K562 (cell line): ENCODE measurements around the gene CABP7. TPM values are rescaled to one million over a fixed set of nuclear protein-coding genes. Genes with fewer than 3 reads are reported as not detected.

Experiments
- BCL6 ChIP-seq: fragments of 250-450 bp; sonication (Bioruptor Pico); IDR thresholded peaks from 2 replicates; pipeline ENCODE4 v1.4.0; 2020
- BRD4 ChIP-seq: fragments of 200-600 bp; sonication (generic); IDR thresholded peaks from 2 replicates; pipeline ENCODE4 v1.6.1; 2017; ENCODE audit warnings: inconsistent platforms
- BRD9 ChIP-seq: fragments of 450-650 bp; IDR thresholded peaks from 2 replicates; pipeline ENCODE4 v1.6.1; 2018; ENCODE audit warnings: low read depth; ENCODE audit not compliant: partially characterized antibody
- BRF1 ChIP-seq: IDR thresholded peaks from 3 replicates; pipeline ENCODE4 v1.6.1; 2011; ENCODE audit warnings: borderline replicate concordance, mild to moderate bottlenecking; ENCODE audit not compliant: insufficient read length; ENCODE audit errors: extremely low read depth
- CBX1 ChIP-seq: sonication (generic); IDR thresholded peaks from 2 replicates; pipeline ENCODE4 v1.6.1; 2016; ENCODE audit warnings: antibody characterized with exemption, low read depth, mild to moderate bottlenecking
- CBX2 ChIP-seq: fragments of 200-600 bp; sonication (generic); IDR thresholded peaks from one replicate; pipeline ENCODE4 v1.6.1; 2012; ENCODE audit warnings: mild to moderate bottlenecking, low read length, inconsistent platforms; ENCODE audit not compliant: insufficient read depth, poor library complexity, severe bottlenecking
- CCNT2 ChIP-seq: IDR thresholded peaks from 2 replicates; pipeline ENCODE4 v1.6.1; 2011; ENCODE audit warnings: borderline replicate concordance, low read depth, mild to moderate bottlenecking, moderate library complexity, mixed read lengths, low read length; ENCODE audit not compliant: insufficient read length; ENCODE audit errors: extremely low read depth
- CREB1 ChIP-seq, 2 experiments: sonication (generic) in 1 of 2; formaldehyde crosslinking in 1 of 2; IDR thresholded peaks; 2 replicates each; pipeline versions ENCODE4 v1.6.1 to v1.8.0; 2012 to 2022; ENCODE audit warnings: inconsistent platforms in 1 of 2, mild to moderate bottlenecking in 1 of 2, missing genetic modification reagents in 1 of 2, moderate library complexity in 1 of 2
- HDAC1 ChIP-seq, 2 experiments: fragments of 450-650 bp; IDR thresholded peaks; 2 replicates each; pipeline ENCODE4 v1.6.1; 2016 to 2017; ENCODE audit warnings: inconsistent platforms in 1 of 2, mild to moderate bottlenecking in 1 of 2, moderate library complexity in 1 of 2
- HNRNPLL ChIP-seq: fragments of 200-400 bp; formaldehyde crosslinking; IDR thresholded peaks from 2 replicates; pipeline ENCODE4 v1.6.1; 2017; ENCODE audit warnings: low read length, low read depth, mild to moderate bottlenecking; ENCODE audit not compliant: poor library complexity, severe bottlenecking
- HSF4 ChIP-seq: fragments of 250-450 bp; sonication (Bioruptor Pico); IDR thresholded peaks from 2 replicates; pipeline ENCODE4 v2.1.2; 2022; ENCODE audit warnings: mild to moderate bottlenecking, moderate library complexity, borderline replicate concordance
- L3MBTL2 ChIP-seq: fragments of 450-650 bp; IDR thresholded peaks from 2 replicates; pipeline ENCODE4 v1.6.1; 2016; ENCODE audit warnings: mild to moderate bottlenecking, moderate library complexity
- MCM7 ChIP-seq, 2 experiments: fragments of 450-650 bp; IDR thresholded peaks; 2 replicates each; pipeline ENCODE4 v1.6.1; 2016 to 2018
- MLLT1 ChIP-seq, 2 experiments: fragments of 450-650 bp; IDR thresholded peaks; 2 replicates each; pipeline ENCODE4 v1.6.1; 2016
- NFATC3 ChIP-seq: fragments of 450-650 bp; IDR thresholded peaks from 2 replicates; pipeline ENCODE4 v1.6.1; 2017; ENCODE audit warnings: mild to moderate bottlenecking
- NFYB ChIP-seq: IDR thresholded peaks from 2 replicates; pipeline ENCODE4 v1.6.1; 2011; ENCODE audit warnings: mild to moderate bottlenecking, moderate library complexity; ENCODE audit not compliant: insufficient read length; ENCODE audit errors: extremely low read depth
- POLR2B ChIP-seq: fragments of 450-650 bp; IDR thresholded peaks from 2 replicates; pipeline ENCODE4 v1.6.1; 2018; ENCODE audit warnings: low read depth; ENCODE audit not compliant: partially characterized antibody
- RNF2 ChIP-seq: sonication (generic); IDR thresholded peaks from 2 replicates; pipeline ENCODE4 v1.6.1; 2016
- SOX6 ChIP-seq: fragments of 450-650 bp; IDR thresholded peaks from 2 replicates; pipeline ENCODE4 v1.6.1; 2014; ENCODE audit warnings: mild to moderate bottlenecking
- SRSF1 ChIP-seq: fragments of 200-400 bp; formaldehyde crosslinking; IDR thresholded peaks from 2 replicates; pipeline ENCODE4 v1.6.1; 2017; ENCODE audit warnings: mild to moderate bottlenecking, low read depth, low read length, moderate library complexity
- ZBTB7A ChIP-seq: IDR thresholded peaks from 2 replicates; pipeline ENCODE4 v1.6.1; 2011; ENCODE audit warnings: low read depth, mild to moderate bottlenecking, low read length, moderate library complexity, borderline replicate concordance; ENCODE audit not compliant: control insufficient read depth
- ZNF12 ChIP-seq: sonication (generic); formaldehyde crosslinking; IDR thresholded peaks from 2 replicates; pipeline ENCODE4 v1.4.0; 2020; ENCODE audit warnings: mild to moderate bottlenecking, missing genetic modification reagents
- ZNF134 ChIP-seq: fragments of 250-450 bp; sonication (Bioruptor Pico); conservative IDR thresholded peaks from 2 replicates; pipeline ENCODE4 v1.4.0; 2020
- ZNF23 ChIP-seq: fragments of 250-450 bp; sonication (Bioruptor Pico); IDR thresholded peaks from 2 replicates; pipeline ENCODE4 v1.4.0; 2020; ENCODE audit warnings: mild to moderate bottlenecking
- ZNF263 ChIP-seq: sonication (generic); formaldehyde crosslinking; IDR thresholded peaks from 2 replicates; pipeline ENCODE4 v1.8.0; 2022; ENCODE audit warnings: mild to moderate bottlenecking, missing genetic modification reagents, borderline replicate concordance
- ZNF518B ChIP-seq: fragments of 250-450 bp; sonication (Bioruptor Pico); IDR thresholded peaks from 2 replicates; pipeline ENCODE4 v1.5.0; 2021; ENCODE audit warnings: mild to moderate bottlenecking, moderate library complexity
- ZNF57 ChIP-seq: fragments of 450-650 bp; formaldehyde crosslinking; IDR thresholded peaks from 2 replicates; pipeline ENCODE4 v1.4.0; 2020; ENCODE audit warnings: mild to moderate bottlenecking, moderate library complexity
- polyA plus RNA-seq, 8 experiments: library from polyadenylated mRNA; depleted of rRNA in 4 of 8; stranded (reverse) in 5 of 8; unstranded in 3 of 8; fragments of >200 nt; fragmentation: Nextera tagmentation in 2 of 8; fragmentation: Illumina TruSeq in 1 of 8; extraction: Ambion mirVana in 2 of 8; extraction: Trizol in 1 of 8; gene quantifications; 2 replicates each; pipeline versions ENCODE4 v1.2.1 to v1.2.3, GENCODE V29; 2011 to 2014; ENCODE audit warnings: inconsistent platforms in 1 of 8, missing spikeins in 1 of 8
- total RNA-seq, 7 experiments: library from RNA; depleted of rRNA in 6 of 7; stranded (reverse); fragments of >200 nt in 6 of 7; fragmentation: Illumina TruSeq in 2 of 7; extraction: Trizol in 2 of 7; gene quantifications; 2 replicates each; pipeline versions ENCODE4 v1.2.1 to v1.2.3, GENCODE V29; 2011 to 2021; ENCODE audit warnings: low replicate concordance in 1 of 7

The CABP7 gene
- total and polyA plus RNA-seq, 9 of the 15 experiments (the other 6 are each of a cell fraction or from before 2014, with no cell fraction given) = not detected

GRCh38 chr22:29766632-29767170, 46.9 kb downstream of the CABP7 start, which contains the start of gene ZMAT5 (continued):
- TF ChIP-seq ZNF518B (CRISPR knock-in tag) (no peak), L3MBTL2 (peak; percentile 52; the same call in 1 of the 2 replicates), CBX1 (no peak), RNF2 (no peak), ZNF23 (no peak), SRSF1 (no peak), ZNF57 (CRISPR knock-in tag) (no peak), HDAC1 (IDR thresholded peaks at IDR 0.05) (0 out of 4 replicates have a peak, but pooled peaks of 1 of the 2 experiments have one; percentile 38), ZNF134 (CRISPR knock-in tag) (no peak), BRD9 (no peak), MLLT1 (IDR thresholded peaks at IDR 0.05) (no peak), BRD4 (no peak), CREB1 (IDR thresholded peaks at IDR 0.05) (peak; percentile 67), CREB1 (CRISPR knock-in tag; IDR thresholded peaks at IDR 0.05) (peak; percentile 71), ZBTB7A (no peak), POLR2B (peak; percentile 46), ZNF263 (CRISPR knock-in tag) (peak; percentile 50; the same call in 1 of the 2 replicates), HSF4 (no peak), MCM7 (IDR thresholded peaks at IDR 0.05) (no peak), NFATC3 (no peak), NFYB (no peak), CBX2 (no peak), BRF1 (no peak), ZNF12 (CRISPR knock-in tag) (no peak), BCL6 (CRISPR knock-in tag) (no peak), CCNT2 (no peak), HNRNPLL (peak; percentile 57), SOX6 (no peak)
